Neuronal stem cell (in vitro differentiated cells): ENCODE results near the gene APMAP.
A peak's percentile ranks its signal among the peaks of the same experiment; 100 is the strongest.

ENCODE experiments used
- DNase-seq: peaks from one replicate; pipeline ENCODE4 v3.0.0-alpha.2; 2013; ENCODE audit warnings: low spot score
- H2AFZ ChIP-seq: one replicate; pipeline ENCODE4 v1.6.1; 2013; ENCODE audit warnings: mild to moderate bottlenecking, low read length, inconsistent platforms
- H2AK5ac ChIP-seq: 2 replicates; pipeline ENCODE4 v1.6.1; 2013; ENCODE audit warnings: low read depth, mild to moderate bottlenecking, inconsistent platforms, low read length, moderate library complexity, mixed read lengths
- H2BK120ac ChIP-seq: 2 replicates; pipeline ENCODE4 v1.6.1; 2013; ENCODE audit warnings: low read depth, mild to moderate bottlenecking, inconsistent platforms, low read length, moderate library complexity, mixed read lengths
- H2BK12ac ChIP-seq: one replicate; pipeline ENCODE4 v1.6.1; 2013; ENCODE audit warnings: low read length, inconsistent platforms
- H2BK15ac ChIP-seq: 2 replicates; pipeline ENCODE4 v1.6.1; 2013; ENCODE audit warnings: mild to moderate bottlenecking, low read length, inconsistent platforms, mixed read lengths
- H2BK5ac ChIP-seq: one replicate; pipeline ENCODE4 v1.6.1; 2013; ENCODE audit warnings: inconsistent platforms, mild to moderate bottlenecking, low read length, moderate library complexity
- H3K14ac ChIP-seq: one replicate; pipeline ENCODE4 v1.6.1; 2013; ENCODE audit warnings: low read length, inconsistent platforms
- H3K18ac ChIP-seq: 2 replicates; pipeline ENCODE4 v1.6.1; 2013; ENCODE audit warnings: low read length, inconsistent platforms
- H3K23ac ChIP-seq: 2 replicates; pipeline ENCODE4 v1.6.1; 2013; ENCODE audit warnings: low read depth, mild to moderate bottlenecking, mixed read lengths, low read length, inconsistent platforms; ENCODE audit not compliant: poor library complexity
- H3K27ac ChIP-seq: replicated peaks from 3 replicates; pipeline ENCODE4 v1.5.1; 2013; ENCODE audit warnings: low read length, inconsistent platforms
- H3K27me3 ChIP-seq, 3 experiments: 2 replicates each; pipeline ENCODE4 v1.6.1; 2013; ENCODE audit warnings: low read length in 3 of 3, mild to moderate bottlenecking in 2 of 3, inconsistent platforms in 1 of 3, low read depth in 1 of 3, mixed read lengths in 1 of 3, moderate library complexity in 1 of 3; ENCODE audit not compliant: control insufficient read depth in 3 of 3, insufficient read depth in 3 of 3
- H3K36me3 ChIP-seq, 2 donors: replicated peaks in 1 of 2; 2 replicates each; pipeline ENCODE4 v1.6.1; 2013; ENCODE audit warnings: low read length in 2 of 2; ENCODE audit not compliant: control insufficient read depth in 2 of 2, insufficient read depth in 2 of 2
- H3K4ac ChIP-seq: 2 replicates; pipeline ENCODE4 v1.6.1; 2013; ENCODE audit warnings: inconsistent platforms, mild to moderate bottlenecking, low read length, moderate library complexity
- H3K4me1 ChIP-seq, 2 donors: 1 replicate in 1 of 2; 2 replicates in 1 of 2; pipeline ENCODE4 v1.6.1; 2013; ENCODE audit warnings: low read length in 2 of 2, low read depth in 1 of 2; ENCODE audit not compliant: control insufficient read depth in 2 of 2, insufficient read depth in 1 of 2
- H3K4me2 ChIP-seq: one replicate; pipeline ENCODE4 v1.6.1; 2013; ENCODE audit warnings: mild to moderate bottlenecking, low read length, inconsistent platforms; ENCODE audit not compliant: insufficient read depth, poor library complexity, severe bottlenecking
- H3K4me3 ChIP-seq, 2 donors: 2 replicates each; pipeline ENCODE4 v1.5.1; 2013; ENCODE audit warnings: low read length in 2 of 2, mild to moderate bottlenecking in 2 of 2, inconsistent platforms in 1 of 2, moderate library complexity in 1 of 2
- H3K79me1 ChIP-seq: one replicate; pipeline ENCODE4 v1.6.1; 2013; ENCODE audit warnings: low read depth, mild to moderate bottlenecking, inconsistent platforms, low read length, moderate library complexity
- H3K9ac ChIP-seq: one replicate; pipeline ENCODE4 v1.6.1; 2013; ENCODE audit warnings: mild to moderate bottlenecking, low read depth, low read length, inconsistent platforms; ENCODE audit not compliant: poor library complexity
- H3K9me3 ChIP-seq, 2 donors: replicated peaks in 1 of 2; 2 replicates each; pipeline versions ENCODE3 to v1.6.1; 2013; ENCODE audit warnings: low read length in 2 of 2, mild to moderate bottlenecking in 2 of 2, inconsistent platforms in 1 of 2, low read depth in 1 of 2, mixed read lengths in 1 of 2, moderate library complexity in 1 of 2; ENCODE audit not compliant: control insufficient read depth in 2 of 2, insufficient read depth in 1 of 2
- H4K8ac ChIP-seq: one replicate; pipeline ENCODE4 v1.6.1; 2013; ENCODE audit warnings: low read depth, mild to moderate bottlenecking, inconsistent platforms, low read length, moderate library complexity
- H4K91ac ChIP-seq: one replicate; pipeline ENCODE4 v1.6.1; 2013; ENCODE audit warnings: low read length, low read depth, mild to moderate bottlenecking, inconsistent platforms; ENCODE audit not compliant: poor library complexity
- WGBS, 2 donors: extraction: QIAGEN DNeasy Blood & Tissue Kit; methylation state at CpG; one replicate each; pipeline ENCODE4 v1.1.7; 2013; ENCODE audit warnings: missing lambda C conversion rate in 2 of 2, mixed read lengths in 1 of 2; ENCODE audit not compliant: insufficient read length in 2 of 2, insufficient replicate concordance in 1 of 2; ENCODE audit errors: extremely low coverage in 2 of 2; 5-methylcytosine and 5-hydroxymethylcytosine counted together

APMAP gene

GRCh38 chr20:24959591-24960301, 32.8 kb downstream of the APMAP start:
- Histone ChIP-seq H2BK120ac (no peak overlapping the region), H3K23ac (no peak overlapping the region), H3K4me3 (no peak overlapping the region), H4K91ac (peak overlapping the region; percentile 79), H3K79me1 (peaks cover 2% of the 10 kb centered on the region), H3K4ac (no peak overlapping the region), H3K4me1 (no peaks in the 10 kb centered on the region), H2AFZ (no peak overlapping the region), H3K27ac (no peak overlapping the region), H3K36me3 (peaks cover 24 to 82% of the 10 kb centered on the region in 2 donors), H3K18ac (no peak overlapping the region), H2BK5ac (no peak overlapping the region), H3K14ac (no peak overlapping the region), H4K8ac (no peak overlapping the region), H2AK5ac (no peak overlapping the region), H3K27me3 (no peaks in the 10 kb centered on the region), H3K9ac (no peak overlapping the region), H3K4me2 (no peak overlapping the region), H2BK15ac (no peak overlapping the region), H3K9me3 (no peaks in the 10 kb centered on the region), H2BK12ac (no peak overlapping the region)
- no peak for DNase-seq
- WGBS, 2 donors, result no CpG with 5 or more reads among the region's 14 CpGs

- peaks cover 0 to 1% of the 10 kb centered on the region in 2 donors for H3K4me1 ChIP-seq
- no peak overlapping the region for H4K91ac ChIP-seq
- no peak overlapping the region for H3K9ac ChIP-seq
- H2AK5ac ChIP-seq, result no peak overlapping the region
- no peak overlapping the region for H3K14ac ChIP-seq
- no peak overlapping the region for H2AFZ ChIP-seq
- no CpG with 5 or more reads among the region's 20 CpGs for WGBS, 2 donors
- H2BK12ac ChIP-seq, result no peak overlapping the region
- no peak overlapping the region for H4K8ac ChIP-seq
- H2BK120ac ChIP-seq, result no peak overlapping the region
- no peak overlapping the region for H3K23ac ChIP-seq
- H2BK5ac ChIP-seq, result no peak overlapping the region
- peaks cover 2% of the 10 kb centered on the region for H3K79me1 ChIP-seq
- no peaks in the 10 kb centered on the region for H3K27me3 ChIP-seq
- no peak overlapping the region for H3K4me2 ChIP-seq
- no peak overlapping the region for H3K4ac ChIP-seq
- no peak overlapping the region for H3K4me3 ChIP-seq
- DNase-seq, result no peak
- H3K36me3 ChIP-seq, result peaks cover 22 to 72% of the 10 kb centered on the region in 2 donors
- H3K27ac ChIP-seq, result no peak overlapping the region
- H3K18ac ChIP-seq, result no peak overlapping the region
- H3K9me3 ChIP-seq, result no peaks in the 10 kb centered on the region
- H2BK15ac ChIP-seq, result no peak overlapping the region
Measured at GRCh38 chr20:24958506-24959385, 33.8 kb downstream of the APMAP start.

DNA sequence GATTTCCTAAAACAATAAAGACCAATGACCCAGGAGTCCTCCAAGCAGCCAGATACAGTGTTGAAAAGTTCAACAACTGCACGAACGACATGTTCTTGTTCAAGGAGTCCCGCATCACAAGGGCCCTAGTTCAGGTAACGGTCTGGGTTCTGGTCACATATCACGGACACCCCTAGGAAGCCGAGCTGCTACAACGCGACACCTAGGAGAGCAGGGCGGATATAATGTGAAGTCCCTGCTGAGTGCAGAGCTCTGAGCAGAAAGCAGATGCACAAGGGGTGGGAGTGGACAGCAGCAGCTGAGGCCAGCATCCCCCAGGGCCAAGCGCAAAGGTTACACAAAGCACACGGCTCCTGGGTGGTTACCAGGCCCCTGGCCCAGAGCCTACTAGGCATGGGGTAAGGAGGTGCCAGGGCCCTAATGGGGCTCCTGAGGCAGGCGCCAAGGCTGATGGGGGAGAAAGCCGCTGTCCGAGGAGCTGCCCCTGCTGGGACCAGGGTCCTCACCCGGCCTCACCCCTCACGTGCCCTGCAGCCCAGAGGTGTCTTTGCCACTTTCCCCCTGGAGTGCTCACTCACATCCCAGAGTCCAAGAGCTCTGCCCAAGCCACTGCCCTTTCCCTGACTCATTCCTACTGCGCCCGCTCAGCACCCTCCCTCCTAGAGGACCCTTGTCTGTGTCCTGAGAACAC, 35.1 kb downstream of the APMAP start:
- DNase-seq, result no peak
- H3K27me3 ChIP-seq, result no peaks in the 10 kb centered on the region
- peak overlapping the region; percentile 1 for H2BK5ac ChIP-seq
- H4K91ac ChIP-seq, result no peak overlapping the region
- H3K4ac ChIP-seq, result no peak overlapping the region
- no peak overlapping the region for H3K9ac ChIP-seq
- no peak overlapping the region for H3K14ac ChIP-seq
- no peak overlapping the region for H3K18ac ChIP-seq
- H3K79me1 ChIP-seq, result peaks cover 2% of the 10 kb centered on the region
- no peak overlapping the region for H3K4me3 ChIP-seq
- H3K27ac ChIP-seq, result no peak overlapping the region
- H2BK120ac ChIP-seq, result no peak overlapping the region
- no peak overlapping the region for H2AK5ac ChIP-seq
- H3K4me1 ChIP-seq, result peaks cover 0 to 2% of the 10 kb centered on the region in 2 donors
- no CpG with 5 or more reads among the region's 18 CpGs for WGBS, 2 donors
- H3K9me3 ChIP-seq, result no peaks in the 10 kb centered on the region
- no peak overlapping the region for H3K4me2 ChIP-seq
- no peak overlapping the region for H2BK15ac ChIP-seq
- H2BK12ac ChIP-seq, result no peak overlapping the region
- peaks cover 14 to 59% of the 10 kb centered on the region in 2 donors for H3K36me3 ChIP-seq
- H2AFZ ChIP-seq, result no peak overlapping the region
- no peak overlapping the region for H3K23ac ChIP-seq
- H4K8ac ChIP-seq, result no peak overlapping the region
